H9 (cell line): ENCODE results near the gene CA7. TPM values are rescaled to one million over a fixed set of nuclear protein-coding genes. Genes with fewer than 3 reads are reported as not detected.

Experiments used
- DNase-seq: peaks from one replicate; pipeline ENCODE4 v3.0.0-alpha.2; 2017
- H2AFZ ChIP-seq: one replicate; pipeline ENCODE4 v1.6.1; 2013; ENCODE audit warnings: mild to moderate bottlenecking, low read length, control low read depth, moderate library complexity
- H2AK5ac ChIP-seq: 2 replicates; pipeline ENCODE4 v1.6.1; 2013; ENCODE audit warnings: low read length, control low read depth, mixed read lengths; ENCODE audit not compliant: insufficient read length
- H2BK120ac ChIP-seq: one replicate; pipeline ENCODE4 v1.6.1; 2013; ENCODE audit warnings: low read depth, mild to moderate bottlenecking, low read length, control low read depth, inconsistent platforms; ENCODE audit not compliant: poor library complexity, severe bottlenecking
- H2BK12ac ChIP-seq: 2 replicates; pipeline ENCODE4 v1.6.1; 2013; ENCODE audit warnings: low read length, control low read depth, mixed read lengths, low read depth; ENCODE audit not compliant: insufficient read length
- H2BK15ac ChIP-seq: 2 replicates; pipeline ENCODE4 v1.6.1; 2013; ENCODE audit warnings: low read depth, low read length, control low read depth
- H2BK20ac ChIP-seq: one replicate; pipeline ENCODE4 v1.6.1; 2013; ENCODE audit warnings: low read depth, mild to moderate bottlenecking, low read length, control low read depth, inconsistent platforms; ENCODE audit not compliant: poor library complexity, severe bottlenecking
- H2BK5ac ChIP-seq: 2 replicates; pipeline ENCODE4 v1.6.1; 2013; ENCODE audit warnings: low read length, control low read depth, mixed read lengths; ENCODE audit not compliant: insufficient read length
- H3K14ac ChIP-seq: 2 replicates; pipeline ENCODE4 v1.6.1; 2013; ENCODE audit warnings: low read length, control low read depth; ENCODE audit not compliant: insufficient read depth
- H3K18ac ChIP-seq: 2 replicates; pipeline ENCODE4 v1.6.1; 2013; ENCODE audit warnings: low read depth, mild to moderate bottlenecking, mixed read lengths, low read length, control low read depth; ENCODE audit not compliant: insufficient read length
- H3K23ac ChIP-seq: 2 replicates; pipeline ENCODE4 v1.6.1; 2013; ENCODE audit warnings: low read length, control low read depth, mixed read lengths, low read depth; ENCODE audit not compliant: insufficient read length
- H3K23me2 ChIP-seq: 2 replicates; pipeline ENCODE4 v1.6.1; 2013; ENCODE audit warnings: low read depth, mild to moderate bottlenecking, mixed read lengths, low read length, control low read depth; ENCODE audit not compliant: insufficient read length, poor library complexity, severe bottlenecking
- H3K27ac ChIP-seq: 2 replicates; pipeline ENCODE4 v1.5.1; 2013; ENCODE audit warnings: low read length, control low read depth, mixed read lengths, low read depth; ENCODE audit not compliant: insufficient read length
- H3K27me3 ChIP-seq: 2 replicates; pipeline ENCODE4 v1.6.1; 2013; ENCODE audit warnings: low read length, control low read depth, inconsistent platforms; ENCODE audit not compliant: insufficient read depth
- H3K4ac ChIP-seq: 2 replicates; pipeline ENCODE4 v1.6.1; 2013; ENCODE audit warnings: low read depth, mild to moderate bottlenecking, control low read depth, inconsistent platforms, low read length, moderate library complexity
- H3K4me1 ChIP-seq: 2 replicates; pipeline ENCODE4 v1.6.1; 2013; ENCODE audit warnings: low read length, control low read depth, inconsistent platforms; ENCODE audit not compliant: insufficient read depth
- H3K4me2 ChIP-seq: 2 replicates; pipeline ENCODE4 v1.6.1; 2013; ENCODE audit warnings: low read length, control low read depth, mixed read lengths; ENCODE audit not compliant: insufficient read length, insufficient read depth
- H3K56ac ChIP-seq: 2 replicates; pipeline ENCODE4 v1.6.1; 2013; ENCODE audit warnings: low read depth, mild to moderate bottlenecking, mixed read lengths, low read length, control low read depth; ENCODE audit not compliant: insufficient read length
- H3K79me1 ChIP-seq: 2 replicates; pipeline ENCODE4 v1.6.1; 2013; ENCODE audit warnings: low read depth, mild to moderate bottlenecking, moderate library complexity, low read length, control low read depth, inconsistent platforms; ENCODE audit not compliant: insufficient read depth, poor library complexity, severe bottlenecking
- H3K79me2 ChIP-seq: 2 replicates; pipeline ENCODE4 v1.6.1; 2013; ENCODE audit warnings: low read length, control low read depth, inconsistent platforms; ENCODE audit not compliant: insufficient read depth
- H3K9ac ChIP-seq: 2 replicates; pipeline ENCODE4 v1.6.1; 2013; ENCODE audit warnings: low read length, control low read depth, mixed read lengths; ENCODE audit not compliant: insufficient read length; ENCODE audit errors: extremely low read depth
- H3K9me3 ChIP-seq: one replicate; pipeline ENCODE4 v1.6.1; 2013; ENCODE audit warnings: low read depth, low read length, inconsistent platforms; ENCODE audit not compliant: control insufficient read depth
- H3T11ph ChIP-seq: one replicate; pipeline ENCODE4 v1.6.1; 2013; ENCODE audit warnings: mild to moderate bottlenecking, low read length, control low read depth, inconsistent platforms
- H4K20me1 ChIP-seq: one replicate; pipeline ENCODE4 v1.6.1; 2013; ENCODE audit not compliant: control insufficient read depth, insufficient read length, insufficient read depth
- H4K5ac ChIP-seq: 2 replicates; pipeline ENCODE4 v1.6.1; 2013; ENCODE audit warnings: low read depth, mild to moderate bottlenecking, mixed read lengths, low read length, control low read depth; ENCODE audit not compliant: insufficient read length
- H4K8ac ChIP-seq: replicated peaks from 2 replicates; pipeline ENCODE4 v1.6.1; 2013; ENCODE audit warnings: low read length, control low read depth, mixed read lengths, low read depth; ENCODE audit not compliant: insufficient read length
- H4K91ac ChIP-seq: 2 replicates; pipeline ENCODE4 v1.6.1; 2013; ENCODE audit warnings: low read depth, mild to moderate bottlenecking, moderate library complexity, mixed read lengths, low read length, control low read depth; ENCODE audit not compliant: insufficient read length
- H3K27ac Mint-ChIP-seq, 3 experiments: 2 replicates in 2 of 3; 3 replicates in 1 of 3; pipeline ENCODE4 v1.8.0; 2020 to 2021; ENCODE audit warnings: mixed read lengths in 3 of 3, mild to moderate bottlenecking in 1 of 3, moderate library complexity in 1 of 3
- H3K27me3 Mint-ChIP-seq: 2 replicates; pipeline ENCODE4 v1.8.0; 2021; ENCODE audit warnings: low read depth, mild to moderate bottlenecking, moderate library complexity, mixed read lengths
- H3K36me3 Mint-ChIP-seq, 3 experiments: 2 replicates in 2 of 3; 3 replicates in 1 of 3; pipeline ENCODE4 v1.8.0; 2020 to 2021; ENCODE audit warnings: low read depth in 3 of 3, mixed read lengths in 3 of 3; ENCODE audit not compliant: insufficient read depth in 1 of 3
- H3K4me1 Mint-ChIP-seq, 2 experiments: 2 replicates each; pipeline ENCODE4 v1.8.0; 2020; ENCODE audit warnings: mixed read lengths in 2 of 2
- H3K4me3 Mint-ChIP-seq, 2 experiments: 2 replicates in 1 of 2; 3 replicates in 1 of 2; pipeline ENCODE4 v1.8.0; 2020 to 2021; ENCODE audit warnings: mild to moderate bottlenecking in 2 of 2, mixed read lengths in 2 of 2, moderate library complexity in 1 of 2
- H3K9me3 Mint-ChIP-seq, 2 experiments: 2 replicates in 1 of 2; 3 replicates in 1 of 2; pipeline ENCODE4 v1.8.0; 2020; ENCODE audit warnings: mild to moderate bottlenecking in 2 of 2, mixed read lengths in 2 of 2, moderate library complexity in 1 of 2
- WGBS: extraction: QIAGEN DNeasy Blood & Tissue Kit; methylation state at CpG from one replicate; pipeline ENCODE4 v1.1.7; 2013; ENCODE audit warnings: missing lambda C conversion rate, low lambda C conversion rate, mixed read lengths; ENCODE audit not compliant: insufficient read length; ENCODE audit errors: extremely low coverage; 5-methylcytosine and 5-hydroxymethylcytosine counted together
- total RNA-seq: library from RNA; stranded (reverse); gene quantifications from 2 replicates; pipeline ENCODE4 v1.2.1, GENCODE V29; 2021
- TF ChIP-seq, protein P1 (sequence below): fragments of 200-600 bp; sonication (generic); conservative IDR thresholded peaks from 3 replicates; pipeline ENCODE4 v1.8.0; 2021; ENCODE audit warnings: antibody characterized with exemption, mild to moderate bottlenecking

CA7 gene
- total RNA-seq, 1 experiment from 2014 or later = 0.81 TPM

DNA sequence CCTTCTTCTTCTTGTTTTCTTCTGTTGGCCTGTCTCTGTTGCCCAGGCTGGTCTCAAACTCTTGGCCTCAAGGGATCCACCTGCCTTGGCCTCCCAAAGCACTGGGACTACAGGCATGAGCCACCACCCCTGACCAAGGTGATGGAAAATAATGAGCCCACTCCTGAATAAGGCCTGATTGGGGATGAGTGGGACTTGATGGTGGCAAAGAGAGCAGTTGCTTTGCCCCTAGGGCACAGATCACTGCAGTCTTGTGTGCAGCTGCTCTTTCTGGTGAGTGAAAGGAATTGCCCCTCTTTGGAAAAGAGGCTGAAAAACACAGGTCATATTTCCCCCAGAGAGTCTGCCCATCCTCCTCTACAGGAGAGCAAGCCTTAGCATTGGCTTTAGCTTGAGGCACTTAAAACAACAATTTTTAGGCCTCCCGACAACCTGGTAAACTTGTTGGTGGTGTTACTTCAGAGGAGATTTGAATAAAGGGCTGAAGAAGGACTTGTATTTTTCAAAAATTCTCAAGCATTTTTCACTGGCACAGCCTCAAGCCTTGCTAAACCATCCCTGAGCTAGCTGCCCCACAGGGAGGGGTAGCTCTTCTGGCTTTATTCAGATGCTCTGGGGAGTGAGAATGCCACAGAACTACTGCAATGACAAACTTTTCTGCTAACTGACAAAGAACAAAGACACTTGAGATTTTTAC, 30.0 kb downstream of the CA7 start:
- Histone ChIP-seq H3K4me2 (no peak overlapping the region), H4K91ac (no peak overlapping the region)
- peak overlapping the region in 1 of 3 experiments; percentile 33; a peak in 1 of 7 replicates for H3K27ac Mint-ChIP-seq

More for the DNA sequence above, 30.0 kb downstream of the CA7 start:
- Histone ChIP-seq H4K5ac (no peak overlapping the region), H2BK12ac (no peak overlapping the region), H3K4me1 (no peaks in the 10 kb centered on the region; the same call in 1 of the 2 replicates), H2BK120ac (no peak overlapping the region), H3K14ac (no peak overlapping the region), H4K20me1 (no peaks in the 10 kb centered on the region), H3K79me2 (no peaks in the 10 kb centered on the region), H3K79me1 (no peaks in the 10 kb centered on the region), H3K4ac (no peak overlapping the region), H2BK15ac (no peak overlapping the region), H3K9me3 (no peaks in the 10 kb centered on the region), H3K23ac (no peak overlapping the region), H3K27me3 (no peaks in the 10 kb centered on the region), H3K9ac (no peak overlapping the region), H2BK5ac (no peak overlapping the region), H2AK5ac (no peak overlapping the region), H2BK20ac (no peak overlapping the region), H4K8ac (no peak overlapping the region), H2AFZ (no peak overlapping the region), H3K23me2 (no peaks in the 10 kb centered on the region), H3K27ac (no peak overlapping the region), H3K56ac (no peak overlapping the region), H3K18ac (no peak overlapping the region), H3T11ph (no peak overlapping the region)
- no peaks in the 10 kb centered on the region; a peak in 1 of 5 replicates for H3K9me3 Mint-ChIP-seq
- H3K27me3 Mint-ChIP-seq = peaks cover 5% of the 10 kb centered on the region
- DNase-seq = no peak
- H3K36me3 Mint-ChIP-seq = no peaks in the 10 kb centered on the region
- peaks cover 12% of the 10 kb centered on the region in 2 experiments for H3K4me1 Mint-ChIP-seq
- H3K4me3 Mint-ChIP-seq = peak overlapping the region in 1 of 2 experiments; percentile 38; a peak in 3 of 5 replicates
- TF ChIP-seq, protein P1, sequence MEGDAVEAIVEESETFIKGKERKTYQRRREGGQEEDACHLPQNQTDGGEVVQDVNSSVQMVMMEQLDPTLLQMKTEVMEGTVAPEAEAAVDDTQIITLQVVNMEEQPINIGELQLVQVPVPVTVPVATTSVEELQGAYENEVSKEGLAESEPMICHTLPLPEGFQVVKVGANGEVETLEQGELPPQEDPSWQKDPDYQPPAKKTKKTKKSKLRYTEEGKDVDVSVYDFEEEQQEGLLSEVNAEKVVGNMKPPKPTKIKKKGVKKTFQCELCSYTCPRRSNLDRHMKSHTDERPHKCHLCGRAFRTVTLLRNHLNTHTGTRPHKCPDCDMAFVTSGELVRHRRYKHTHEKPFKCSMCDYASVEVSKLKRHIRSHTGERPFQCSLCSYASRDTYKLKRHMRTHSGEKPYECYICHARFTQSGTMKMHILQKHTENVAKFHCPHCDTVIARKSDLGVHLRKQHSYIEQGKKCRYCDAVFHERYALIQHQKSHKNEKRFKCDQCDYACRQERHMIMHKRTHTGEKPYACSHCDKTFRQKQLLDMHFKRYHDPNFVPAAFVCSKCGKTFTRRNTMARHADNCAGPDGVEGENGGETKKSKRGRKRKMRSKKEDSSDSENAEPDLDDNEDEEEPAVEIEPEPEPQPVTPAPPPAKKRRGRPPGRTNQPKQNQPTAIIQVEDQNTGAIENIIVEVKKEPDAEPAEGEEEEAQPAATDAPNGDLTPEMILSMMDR = no peak
- no CpG with 5 or more reads among the region's 1 CpG for WGBS
